HepG2 (cell line): ENCODE results near the gene PLXNB2. TPM values are rescaled to one million over a fixed set of nuclear protein-coding genes. Genes with fewer than 3 reads are reported as not detected.

Experiments used
- ATAC-seq: fragments of 200-7000 bp; cut with Tn5 transposase; 3 replicates; pipeline ENCODE4 v1.9.1; 2020; ENCODE audit warnings: mild to moderate bottlenecking, moderate library complexity
- BruUV-seq: library from RNA; stranded (reverse); fragments of 400-500 nt; replicated peaks from 2 replicates; lab custom pipeline; 2021; lab: Mats Ljungman, UMichigan
- CTCF ChIA-PET: fragments of 300-600 bp; formaldehyde crosslinking; extraction: SDS; loops from one replicate; lab custom pipeline; 2021; ENCODE audit warnings: low total read pairs, inconsistent platforms, low intra/inter-chr PET ratio; lab: Yijun Ruan, JAX
- POLR2A ChIA-PET: fragments of 350-600 bp; sonication (Branson Sonifier 250); formaldehyde crosslinking; loops from one replicate; lab custom pipeline; 2020; ENCODE audit warnings: antibody characterized with exemption, inconsistent platforms; lab: Yijun Ruan, JAX
- DNase-seq: peaks from one replicate; pipeline ENCODE4 v3.0.0-alpha.2; 2015; ENCODE audit warnings: low spot score
- FAIRE-seq: peaks from 3 replicates; lab custom pipeline; 2011; peaks lifted over from hg19 to GRCh38; lab: Jason Lieb, UNC
- H2AFZ ChIP-seq: one replicate; pipeline ENCODE4 v1.6.1; 2011; ENCODE audit warnings: low read length, inconsistent platforms
- H3K27ac ChIP-seq: fragments of 300-600 bp; 3 replicates; pipeline ENCODE4 v1.8.0; 2011; ENCODE audit warnings: mixed run types, mild to moderate bottlenecking, mixed read lengths, low read length, inconsistent platforms; ENCODE audit not compliant: insufficient read depth; ENCODE audit errors: extremely low read length
- H3K27me3 ChIP-seq, 2 experiments: fragments of 200-600 bp in 1 of 2; 2 replicates in 1 of 2; 3 replicates in 1 of 2; pipeline versions ENCODE4 v1.6.0 to v1.8.0; 2011; ENCODE audit warnings: low read length in 2 of 2, mild to moderate bottlenecking in 2 of 2, moderate library complexity in 2 of 2, inconsistent platforms in 1 of 2; ENCODE audit not compliant: insufficient read depth in 2 of 2, control insufficient read depth in 1 of 2
- H3K36me3 ChIP-seq, 2 experiments: fragments of 200-600 bp in 1 of 2; replicated peaks in 1 of 2; 2 replicates in 1 of 2; 3 replicates in 1 of 2; pipeline versions ENCODE4 v1.5.1 to v1.8.0; 2011; ENCODE audit warnings: low read length in 2 of 2, inconsistent platforms in 1 of 2; ENCODE audit not compliant: insufficient read depth in 2 of 2, control insufficient read depth in 1 of 2
- H3K4me1 ChIP-seq: 2 replicates; pipeline ENCODE4 v1.5.1; 2012; ENCODE audit warnings: low read length, inconsistent platforms; ENCODE audit not compliant: insufficient read depth
- H3K4me2 ChIP-seq: 2 replicates; pipeline ENCODE4 v1.6.0; 2011; ENCODE audit warnings: low read depth, low read length, inconsistent platforms
- H3K4me3 ChIP-seq, 3 experiments: fragments of 200-600 bp in 1 of 3; sonication (generic), shearing (Covaris generic) in 1 of 3; replicated peaks in 1 of 3; 2 replicates each; pipeline ENCODE4 v1.5.1; 2011 to 2016; ENCODE audit warnings: low read length in 3 of 3, inconsistent platforms in 2 of 3, low read depth in 2 of 3, mild to moderate bottlenecking in 2 of 3, control low read depth in 1 of 3, mixed read lengths in 1 of 3; ENCODE audit not compliant: insufficient read depth in 1 of 3
- H3K79me2 ChIP-seq: one replicate; pipeline ENCODE4 v1.6.1; 2011; ENCODE audit warnings: low read length, inconsistent platforms; ENCODE audit not compliant: insufficient read depth
- H3K9ac ChIP-seq: 2 replicates; pipeline ENCODE4 v1.6.0; 2011; ENCODE audit warnings: mild to moderate bottlenecking, low read depth, low read length, inconsistent platforms; ENCODE audit not compliant: insufficient read depth
- H3K9me3 ChIP-seq: 2 replicates; pipeline ENCODE4 v1.5.1; 2012; ENCODE audit warnings: mild to moderate bottlenecking, low read length
- H4K20me1 ChIP-seq: 2 replicates; pipeline ENCODE4 v1.6.0; 2011; ENCODE audit warnings: inconsistent platforms, mild to moderate bottlenecking, low read length, moderate library complexity; ENCODE audit not compliant: insufficient read depth
- AGO2 ChIP-seq: fragments of 200-400 bp; formaldehyde crosslinking; optimal IDR thresholded peaks from 2 replicates; pipeline ENCODE3; 2017; ENCODE audit warnings: mild to moderate bottlenecking, low read depth, low read length, moderate library complexity
- ATAD3A ChIP-seq: sonication (generic); formaldehyde crosslinking; IDR thresholded peaks from 2 replicates; pipeline ENCODE4 v1.4.0; 2020; ENCODE audit warnings: missing genetic modification reagents
- ATF5 ChIP-seq: sonication (generic); formaldehyde crosslinking; IDR thresholded peaks from 2 replicates; pipeline ENCODE4 v1.4.0; 2020; ENCODE audit warnings: mild to moderate bottlenecking, low read depth, missing genetic modification reagents
- IRF2 ChIP-seq: IDR thresholded peaks from 2 replicates; pipeline ENCODE4 v1.6.1; 2018; ENCODE audit warnings: missing genetic modification reagents, missing compliant biosample characterization
- ZNF44 ChIP-seq: sonication (generic); formaldehyde crosslinking; IDR thresholded peaks from 2 replicates; pipeline ENCODE4 v1.5.1; 2020; ENCODE audit warnings: mild to moderate bottlenecking, missing genetic modification reagents
- ZNF563 ChIP-seq: sonication (generic); formaldehyde crosslinking; IDR thresholded peaks from 2 replicates; pipeline ENCODE4 v1.8.0; 2022; ENCODE audit warnings: mild to moderate bottlenecking, moderate library complexity, missing genetic modification reagents
- ZSCAN30 ChIP-seq: sonication (generic); formaldehyde crosslinking; IDR thresholded peaks from 2 replicates; pipeline ENCODE4 v1.5.0; 2020; ENCODE audit warnings: mild to moderate bottlenecking, missing genetic modification reagents
- WGBS: methylation state at CpG from one replicate; pipeline ENCODE4 v1.1.6; 2017; ENCODE audit warnings: low lambda C conversion rate; 5-methylcytosine and 5-hydroxymethylcytosine counted together
- in situ Hi-C: cut with HindIII; loops from 2 replicates; pipeline ENCODE4 v1.10.0; 2017; ENCODE audit warnings: low pct_unique_long_range_greater_than_20kb; ENCODE audit not compliant: extremely low pct_ligation_motif_present
- intact Hi-C: fragments of 100-400 bp; cut with micrococcal nuclease; formaldehyde crosslinking; loops from one replicate; pipeline ENCODE4 v1.10.0; 2022; ENCODE audit not compliant: unreplicated experiment
- polyA plus RNA-seq, 8 experiments: library from polyadenylated mRNA; depleted of rRNA in 3 of 8; stranded (reverse) in 7 of 8; unstranded in 1 of 8; fragments of >200 nt; fragmentation: Illumina TruSeq in 4 of 8; extraction: Trizol in 4 of 8; gene quantifications; 2 replicates each; pipeline versions ENCODE4 v1.2.1 to v1.2.3, GENCODE V29; 2011 to 2016; ENCODE audit warnings: low read depth in 4 of 8, missing spikeins in 1 of 8, mixed read lengths in 1 of 8; ENCODE audit not compliant: insufficient read depth in 1 of 8
- total RNA-seq, 5 experiments: library from RNA; depleted of rRNA; stranded (reverse); fragments of >200 nt; fragmentation: Illumina TruSeq; extraction: Trizol; gene quantifications; 2 replicates each; pipeline ENCODE4 v1.2.3, GENCODE V29; 2016; ENCODE audit warnings: low read depth in 1 of 5

Gene PLXNB2
- total and polyA plus RNA-seq, 2 of the 13 experiments (the other 11 are each of a cell fraction or from before 2014, with no cell fraction given) = 32.6 to 68.9 TPM

DNA sequence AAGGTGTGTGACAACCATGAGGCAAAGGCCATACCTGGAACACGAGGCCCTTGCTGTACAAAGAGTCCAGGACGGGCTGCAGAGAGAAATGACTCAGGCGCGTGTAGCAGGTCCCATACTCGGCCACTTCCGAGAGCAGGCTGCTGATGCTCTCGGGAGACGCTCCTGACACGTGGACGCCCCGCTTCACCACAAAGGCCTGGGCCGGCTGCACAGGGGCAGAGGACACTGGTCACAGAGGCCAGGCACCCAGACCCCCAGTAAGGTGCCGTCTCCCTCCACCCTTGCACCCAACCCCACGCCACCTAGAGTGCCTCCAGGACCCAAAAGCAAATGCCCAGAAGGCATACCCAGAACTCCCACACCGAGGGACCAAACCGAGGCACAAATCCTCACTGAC lies 78.1 kb downstream of the PLXNB2 start:
- no peak for FAIRE-seq
- intact Hi-C loops = no loop called here
- no TSS peak for BruUV-seq

DNA sequence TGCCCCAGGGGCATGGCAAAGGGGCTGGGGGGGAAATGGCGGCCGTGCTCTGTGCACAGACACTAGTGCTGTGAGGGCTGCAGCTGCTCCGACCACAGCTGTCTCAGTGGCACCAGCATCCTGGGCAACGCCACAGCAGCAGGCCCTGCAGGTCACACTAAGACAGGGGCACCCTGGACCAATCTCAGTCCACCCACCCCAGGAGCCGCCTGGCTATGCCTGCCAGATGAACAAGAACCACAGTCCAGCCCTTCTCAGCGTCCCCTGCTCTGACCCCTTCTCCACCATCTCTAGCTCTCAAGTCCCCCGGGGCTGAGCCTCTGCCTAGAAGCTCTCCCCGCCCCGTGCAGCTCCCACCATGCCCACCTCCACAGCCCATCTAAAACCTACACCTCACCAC lies 79.1 kb downstream of the PLXNB2 start:
- Histone ChIP-seq H3K4me3 (no peak overlapping the region), H3K79me2 (no peaks in the 10 kb centered on the region), H3K4me2 (no peak overlapping the region), H3K9me3 (no peaks in the 10 kb centered on the region), H3K9ac (no peak overlapping the region), H4K20me1 (no peaks in the 10 kb centered on the region), H3K27ac (no peak overlapping the region), H3K4me1 (peaks cover 11% of the 10 kb centered on the region), H2AFZ (no peak overlapping the region), H3K36me3 (peaks cover 10 to 23% of the 10 kb centered on the region in 2 experiments; a peak in 4 of 5 replicates), H3K27me3 (no peaks in the 10 kb centered on the region)
- POLR2A ChIA-PET = interaction anchor here (1.2 kb wide), 1 partner anchor 9 kb away, joined by 3 read pairs; no protein-coding TSS in a partner anchor
- WGBS = 98% methylated on average over 5 of the region's 9 CpGs
- ATAC-seq = no peak
- DNase-seq = no peak
- CTCF ChIA-PET = no interaction called here
- TF ChIP-seq ATF5 (CRISPR knock-in tag) (no peak), AGO2 (peak; percentile 22)
- FAIRE-seq = no peak
- intact Hi-C loops = no loop called here
- in situ Hi-C loops = no loop called here
- BruUV-seq = no TSS peak

More for the DNA sequence above, 78.1 kb downstream of the PLXNB2 start:
- 98% methylated on average over 13 of the region's 16 CpGs for WGBS
- POLR2A ChIA-PET = no interaction called here
- in situ Hi-C loops = no loop called here
- Histone ChIP-seq H3K4me2 (no peak overlapping the region), H3K27me3 (no peaks in the 10 kb centered on the region), H3K27ac (no peak overlapping the region), H3K36me3 (peaks cover 11 to 16% of the 10 kb centered on the region in 2 experiments; a peak in 3 of 5 replicates), H3K4me1 (peaks cover 11% of the 10 kb centered on the region), H3K4me3 (no peak overlapping the region), H2AFZ (no peak overlapping the region), H3K9me3 (no peaks in the 10 kb centered on the region), H4K20me1 (peaks cover 6% of the 10 kb centered on the region; the same call in 1 of the 2 replicates), H3K9ac (no peak overlapping the region), H3K79me2 (no peaks in the 10 kb centered on the region)
- no peak for DNase-seq
- CTCF ChIA-PET = no interaction called here
- no peak for ATAC-seq
- no peak for TF ChIP-seq ZNF44 (CRISPR knock-in tag)
- TF ChIP-seq ATAD3A (CRISPR knock-in tag) = no peak
- no peak for TF ChIP-seq IRF2 (CRISPR knock-in tag)
- TF ChIP-seq ZNF563 = no peak
- TF ChIP-seq ZSCAN30 = no peak
